Neural crest cell (in vitro differentiated cells): ENCODE data around the gene MIER2. TPM values are rescaled to one million over a fixed set of nuclear protein-coding genes. Genes with fewer than 3 reads are reported as not detected.

Experiments
- DNase-seq: peaks from one replicate; pipeline ENCODE4 v3.0.0; 2021; ENCODE audit warnings: low read depth, mixed read lengths, low spot score
- H3K27ac Mint-ChIP-seq: one replicate; pipeline ENCODE4 v1.8.0; 2021; ENCODE audit warnings: mild to moderate bottlenecking, mixed read lengths; ENCODE audit not compliant: unreplicated experiment
- H3K27me3 Mint-ChIP-seq: 2 replicates; pipeline ENCODE4 v1.8.0; 2021; ENCODE audit warnings: low read depth, mild to moderate bottlenecking, mixed read lengths
- H3K36me3 Mint-ChIP-seq: 2 replicates; pipeline ENCODE4 v1.8.0; 2021; ENCODE audit warnings: low read depth, mild to moderate bottlenecking, mixed read lengths
- H3K4me1 Mint-ChIP-seq: 2 replicates; pipeline ENCODE4 v1.8.0; 2021; ENCODE audit warnings: mixed read lengths
- H3K4me3 Mint-ChIP-seq: one replicate; pipeline ENCODE4 v1.8.0; 2021; ENCODE audit warnings: mild to moderate bottlenecking, mixed read lengths
- H3K9me3 Mint-ChIP-seq: 2 replicates; pipeline ENCODE4 v1.8.0; 2021; ENCODE audit warnings: mixed read lengths
- CTCF ChIP-seq: fragments of 200-600 bp; sonication (generic); conservative IDR thresholded peaks from 2 replicates; pipeline ENCODE4 v1.5.0; 2021; ENCODE audit warnings: antibody characterized with exemption, mild to moderate bottlenecking
- total RNA-seq: library from RNA; stranded (reverse); gene quantifications from 2 replicates; pipeline ENCODE4 v1.2.1, GENCODE V29; 2021

The MIER2 gene
- total RNA-seq, 1 donor from 2014 or later: 45.8 TPM

- Mint-ChIP-seq H3K4me3 (no peak overlapping the region), H3K27ac (no peak overlapping the region), H3K27me3 (no peaks in the 10 kb centered on the region), H3K36me3 (peaks cover 36% of the 10 kb centered on the region), H3K9me3 (peaks cover 6% of the 10 kb centered on the region), H3K4me1 (no peaks in the 10 kb centered on the region)
- no peak for TF ChIP-seq CTCF
- DNase-seq: no peak
Observed at GRCh38 chr19:327291-328024, 17.1 kb downstream of the MIER2 start.

GRCh38 chr19:326871-327270, 17.7 kb downstream of the MIER2 start:
- Mint-ChIP-seq H3K36me3 (peaks cover 36% of the 10 kb centered on the region), H3K27me3 (no peaks in the 10 kb centered on the region), H3K4me1 (no peaks in the 10 kb centered on the region), H3K9me3 (peaks cover 6% of the 10 kb centered on the region), H3K4me3 (no peak overlapping the region), H3K27ac (no peak overlapping the region)
- no peak for TF ChIP-seq CTCF
- DNase-seq: no peak

- Mint-ChIP-seq H3K27me3 (no peaks in the 10 kb centered on the region), H3K4me1 (no peaks in the 10 kb centered on the region), H3K9me3 (peaks cover 6% of the 10 kb centered on the region), H3K4me3 (no peak overlapping the region), H3K27ac (no peak overlapping the region), H3K36me3 (peaks cover 42% of the 10 kb centered on the region)
- no peak for DNase-seq
- no peak for TF ChIP-seq CTCF
Observed at GRCh38 chr19:325937-326565, 18.5 kb downstream of the MIER2 start.

- H3K27ac Mint-ChIP-seq: no peak overlapping the region
- no peak for DNase-seq
- no peaks in the 10 kb centered on the region for H3K27me3 Mint-ChIP-seq
- H3K4me1 Mint-ChIP-seq: no peaks in the 10 kb centered on the region
- TF ChIP-seq CTCF: no peak
- no peak overlapping the region for H3K4me3 Mint-ChIP-seq
- H3K36me3 Mint-ChIP-seq: peaks cover 43% of the 10 kb centered on the region
- peaks cover 6% of the 10 kb centered on the region for H3K9me3 Mint-ChIP-seq
Observed at GRCh38 chr19:325173-325936, 19.2 kb downstream of the MIER2 start.

GRCh38 chr19:324716-325115, 19.9 kb downstream of the MIER2 start:
- no peaks in the 10 kb centered on the region for H3K4me1 Mint-ChIP-seq
- H3K9me3 Mint-ChIP-seq: peaks cover 6% of the 10 kb centered on the region
- no peak overlapping the region for H3K4me3 Mint-ChIP-seq
- TF ChIP-seq CTCF: no peak
- H3K27ac Mint-ChIP-seq: no peak overlapping the region
- no peaks in the 10 kb centered on the region for H3K27me3 Mint-ChIP-seq
- no peak for DNase-seq
- H3K36me3 Mint-ChIP-seq: peaks cover 44% of the 10 kb centered on the region
